GM23248 (cell line): ENCODE results near the gene WDR72. TPM values are rescaled to one million over a fixed set of nuclear protein-coding genes. Genes with fewer than 3 reads are reported as not detected.

Experiments
- DNase-seq: peaks from one replicate; pipeline ENCODE4 v3.0.0-alpha.2; 2015
- H2AFZ ChIP-seq: fragments of 200-600 bp; sonication (generic); 2 replicates; pipeline ENCODE4 v1.6.1; 2016; ENCODE audit warnings: antibody characterized with exemption
- H3F3A ChIP-seq: fragments of 200-600 bp; sonication (generic); 2 replicates; pipeline ENCODE4 v1.6.1; 2016; ENCODE audit warnings: mild to moderate bottlenecking, antibody characterized with exemption, mixed run types; ENCODE audit not compliant: insufficient read depth
- H3K27ac ChIP-seq: fragments of 200-600 bp; sonication (generic); 2 replicates; pipeline ENCODE4 v1.5.1; 2016; ENCODE audit warnings: mild to moderate bottlenecking
- H3K27me3 ChIP-seq: fragments of 200-600 bp; sonication (generic); replicated peaks from 2 replicates; pipeline ENCODE4 v1.6.1; 2016; ENCODE audit warnings: mild to moderate bottlenecking; ENCODE audit not compliant: insufficient read depth
- H3K36me3 ChIP-seq: fragments of 200-600 bp; sonication (generic); 2 replicates; pipeline ENCODE4 v1.6.1; 2016; ENCODE audit warnings: low read depth, mild to moderate bottlenecking
- H3K4me1 ChIP-seq: fragments of 200-600 bp; sonication (generic); 2 replicates; pipeline ENCODE4 v1.6.1; 2016; ENCODE audit warnings: mild to moderate bottlenecking; ENCODE audit not compliant: insufficient read depth
- H3K4me2 ChIP-seq: fragments of 200-600 bp; sonication (generic); one replicate; pipeline ENCODE4 v1.6.1; 2016; ENCODE audit warnings: mild to moderate bottlenecking; ENCODE audit not compliant: unreplicated experiment
- H3K4me3 ChIP-seq: fragments of 200-600 bp; sonication (generic); 2 replicates; pipeline ENCODE4 v1.5.1; 2016; ENCODE audit warnings: mild to moderate bottlenecking
- H3K79me2 ChIP-seq: fragments of 200-600 bp; sonication (generic); 2 replicates; pipeline ENCODE4 v1.6.1; 2016; ENCODE audit warnings: mild to moderate bottlenecking; ENCODE audit not compliant: insufficient read depth
- H3K9ac ChIP-seq: fragments of 200-600 bp; sonication (generic); 2 replicates; pipeline ENCODE4 v1.6.1; 2016; ENCODE audit warnings: mild to moderate bottlenecking
- H3K9me2 ChIP-seq: fragments of 200-600 bp; sonication (generic); 2 replicates; pipeline ENCODE4 v1.6.1; 2016; ENCODE audit warnings: mixed run types, mild to moderate bottlenecking, moderate library complexity; ENCODE audit not compliant: insufficient read depth
- H3K9me3 ChIP-seq: fragments of 200-600 bp; sonication (generic); one replicate; pipeline ENCODE4 v1.6.1; 2017; ENCODE audit warnings: low read depth
- H4K20me1 ChIP-seq: fragments of 200-600 bp; sonication (generic); 2 replicates; pipeline ENCODE4 v1.6.0; 2016; ENCODE audit not compliant: insufficient read depth
- EZH2 ChIP-seq: fragments of 200-600 bp; sonication (generic); IDR thresholded peaks from 2 replicates; pipeline ENCODE4 v1.6.1; 2018; ENCODE audit warnings: antibody characterized with exemption, mild to moderate bottlenecking; ENCODE audit not compliant: insufficient read depth, poor library complexity, severe bottlenecking
- EZH2phosphoT487 ChIP-seq: fragments of 200-600 bp; sonication (generic); IDR thresholded peaks from 2 replicates; pipeline ENCODE4 v1.6.1; 2018; ENCODE audit warnings: antibody characterized with exemption, moderate library complexity, mild to moderate bottlenecking, low read depth; ENCODE audit not compliant: insufficient read depth
- WGBS, 2 experiments: methylation state at CpG; one replicate each; pipeline ENCODE4 v1.1.6; 2015 to 2017; ENCODE audit warnings: low lambda C conversion rate in 2 of 2, low coverage in 1 of 2; ENCODE audit errors: missing lambda C conversion rate in 2 of 2; 5-methylcytosine and 5-hydroxymethylcytosine counted together
- in situ Hi-C: fragments of 300-500 bp; cut with MboI; formaldehyde crosslinking; loops from 2 replicates; pipeline ENCODE4 v1.15.0; 2020
- polyA plus RNA-seq: library from polyadenylated mRNA; unstranded; fragments of >200 nt; fragmentation: Nextera tagmentation; extraction: Ambion mirVana; gene quantifications from 2 replicates; pipeline ENCODE4 v1.2.1, GENCODE V29; 2016
- total RNA-seq: library from RNA; depleted of rRNA; stranded (reverse); fragments of >200 nt; shearing (Covaris generic); gene quantifications from 2 replicates; pipeline ENCODE4 v1.2.3, GENCODE V29; 2014

Gene WDR72
- total and polyA plus RNA-seq, 2 experiments from 2014 or later = not detected

- Histone ChIP-seq H3F3A (no peaks in the 10 kb centered on the region), H4K20me1 (no peaks in the 10 kb centered on the region), H3K79me2 (no peaks in the 10 kb centered on the region), H3K27me3 (no peaks in the 10 kb centered on the region), H3K27ac (no peak overlapping the region), H2AFZ (no peak overlapping the region), H3K4me1 (no peaks in the 10 kb centered on the region), H3K4me3 (no peak overlapping the region), H3K9me2 (no peaks in the 10 kb centered on the region), H3K9ac (no peak overlapping the region), H3K4me2 (no peak overlapping the region), H3K36me3 (no peaks in the 10 kb centered on the region), H3K9me3 (no peaks in the 10 kb centered on the region)
- TF ChIP-seq EZH2 (no peak), EZH2phosphoT487 (no peak)
- no peak for DNase-seq
- in situ Hi-C loops = no loop called here
- WGBS, 2 experiments = 38 to 46% methylated on average over 3 of the region's 3 CpGs
Observed at GRCh38 chr15:53746101-53746500, 13.4 kb downstream of the WDR72 start.

GRCh38 chr15:53739651-53740050 is 19.8 kb downstream of the WDR72 start:
- no peak overlapping the region for H3K4me3 ChIP-seq
- WGBS, 2 experiments = 16 to 19% methylated on average over 4 of the region's 4 CpGs
- no peak overlapping the region for H2AFZ ChIP-seq
- TF ChIP-seq EZH2phosphoT487 = no peak
- no peak for TF ChIP-seq EZH2
- no peaks in the 10 kb centered on the region for H3K27me3 ChIP-seq
- H3K79me2 ChIP-seq = no peaks in the 10 kb centered on the region
- no peak overlapping the region for H3K4me2 ChIP-seq
- no peaks in the 10 kb centered on the region for H3F3A ChIP-seq
- no peaks in the 10 kb centered on the region for H3K9me3 ChIP-seq
- no peak overlapping the region for H3K9ac ChIP-seq
- H3K36me3 ChIP-seq = no peaks in the 10 kb centered on the region
- no peak overlapping the region for H3K27ac ChIP-seq
- no peak for DNase-seq
- no peaks in the 10 kb centered on the region for H3K9me2 ChIP-seq
- no peaks in the 10 kb centered on the region for H4K20me1 ChIP-seq
- in situ Hi-C loops = no loop called here
- no peaks in the 10 kb centered on the region for H3K4me1 ChIP-seq

- no peaks in the 10 kb centered on the region for H4K20me1 ChIP-seq
- H3K4me2 ChIP-seq = no peak overlapping the region
- H3K27me3 ChIP-seq = no peaks in the 10 kb centered on the region
- no peak overlapping the region for H3K4me3 ChIP-seq
- no peaks in the 10 kb centered on the region for H3K4me1 ChIP-seq
- 1 to 6% methylated on average over 4 of the region's 4 CpGs for WGBS, 2 experiments
- H3K9me3 ChIP-seq = no peaks in the 10 kb centered on the region
- H3K36me3 ChIP-seq = no peaks in the 10 kb centered on the region
- TF ChIP-seq EZH2phosphoT487 (no peak), EZH2 (no peak)
- no peaks in the 10 kb centered on the region for H3K9me2 ChIP-seq
- no peak overlapping the region for H3K9ac ChIP-seq
- DNase-seq = no peak
- in situ Hi-C loops = no loop called here
- H3K79me2 ChIP-seq = no peaks in the 10 kb centered on the region
- no peak overlapping the region for H2AFZ ChIP-seq
- no peaks in the 10 kb centered on the region for H3F3A ChIP-seq
- H3K27ac ChIP-seq = no peak overlapping the region
Observed at GRCh38 chr15:53739187-53739586, 20.3 kb downstream of the WDR72 start.

- Histone ChIP-seq H3K27ac (no peak overlapping the region), H3K9ac (no peak overlapping the region), H3K9me2 (no peaks in the 10 kb centered on the region), H3K4me2 (no peak overlapping the region), H3K4me1 (no peaks in the 10 kb centered on the region), H4K20me1 (no peaks in the 10 kb centered on the region), H3K9me3 (no peaks in the 10 kb centered on the region), H3K79me2 (no peaks in the 10 kb centered on the region), H3F3A (no peaks in the 10 kb centered on the region), H3K4me3 (no peak overlapping the region), H3K27me3 (no peaks in the 10 kb centered on the region), H2AFZ (no peak overlapping the region), H3K36me3 (no peaks in the 10 kb centered on the region)
- no peak for DNase-seq
- TF ChIP-seq EZH2phosphoT487 (no peak), EZH2 (no peak)
- WGBS, 2 experiments = 36 to 38% methylated on average over 3 of the region's 3 CpGs
- in situ Hi-C loops = no loop called here
Observed at GRCh38 chr15:53721334-53722087, 38.0 kb downstream of the WDR72 start.
